IMR-90 (cell line): ENCODE data around the gene LRRC10B. TPM values are rescaled to one million over a fixed set of nuclear protein-coding genes. Genes with fewer than 3 reads are reported as not detected.

ENCODE experiments used
- microRNA-seq, 2 experiments: library from miRNA; stranded (forward) in 1 of 2; unstranded in 1 of 2; fragments of 10-50 nt in 1 of 2; fragments of <30 nt in 1 of 2; gene quantifications in 1 of 2; microRNA quantifications in 1 of 2; one replicate each; pipeline versions ENCODE3 to v1.1.0; 2013 to 2020; ENCODE audit not compliant: insufficient read depth in 1 of 2, insufficient read length in 1 of 2, unreplicated experiment in 1 of 2
- polyA plus RNA-seq, 3 experiments: library from polyadenylated mRNA; depleted of rRNA; stranded (reverse); fragments of >200 nt; gene quantifications; 2 replicates each; pipeline ENCODE4 v1.2.3, GENCODE V29; 2012; ENCODE audit warnings: low replicate concordance in 1 of 3
- small RNA-seq, 5 experiments: library from RNA; depleted of rRNA; stranded (forward); fragments of <200 nt; gene quantifications; one replicate each; pipeline ENCODE3, GENCODE V24; 2012
- total RNA-seq: library from RNA; depleted of rRNA; stranded (reverse); fragments of >200 nt; gene quantifications from 2 replicates; pipeline ENCODE4 v1.2.3, GENCODE V29; 2012; rRNA removed

Gene LRRC10B
- total and polyA plus RNA-seq, 2 of the 4 experiments (the other 2 are of a cell fraction) = not detected

Small RNAs within 50 kb of the gene (microRNA-seq; reads per million reads assigned to microRNA genes)
- gene MIR4488 = 0 reads per million in 2 experiments

Small RNAs within 50 kb of the gene (small RNA-seq; reads per million reads assigned to genes)
- 0 to 4.8 (median 0) reads per million in 5 experiments for gene MIR4488

Other genes with a start within 250 kb of the LRRC10B start
- under 0.01 and 0.28 TPM in 2 replicates for gene VWCE, start 213.4 kb upstream of the LRRC10B start, total RNA-seq
- 1.1 and 1.7 TPM in 2 replicates for gene VWCE, start 213.4 kb upstream of the LRRC10B start, polyA plus RNA-seq (2012; rRNA removed)
- 372 and 412 TPM in 2 replicates for gene DDB1, start 175.6 kb upstream of the LRRC10B start, total RNA-seq
- 208 and 221 TPM in 2 replicates for gene DDB1, start 175.6 kb upstream of the LRRC10B start, polyA plus RNA-seq (2012; rRNA removed)
- 8.9 and 10.4 TPM in 2 replicates for gene TKFC, start 175.5 kb upstream of the LRRC10B start, total RNA-seq
- gene TKFC, start 175.5 kb upstream of the LRRC10B start, polyA plus RNA-seq (2012; rRNA removed) = 30.8 and 33.3 TPM in 2 replicates
- gene CYB561A3, start 146.9 kb upstream of the LRRC10B start, total RNA-seq = 13.6 and 15.3 TPM in 2 replicates
- gene CYB561A3, start 146.9 kb upstream of the LRRC10B start, polyA plus RNA-seq (2012; rRNA removed) = 36.5 and 39.2 TPM in 2 replicates
- 16.7 and 16.8 TPM in 2 replicates for gene TMEM138, start 146.4 kb upstream of the LRRC10B start, total RNA-seq
- 53.2 and 55.9 TPM in 2 replicates for gene TMEM138, start 146.4 kb upstream of the LRRC10B start, polyA plus RNA-seq (2012; rRNA removed)
- gene TMEM216, start 116.2 kb upstream of the LRRC10B start, total RNA-seq = 10.0 TPM in 2 replicates
- gene TMEM216, start 116.2 kb upstream of the LRRC10B start, polyA plus RNA-seq (2012; rRNA removed) = 16.5 and 17.2 TPM in 2 replicates
- gene CPSF7, start 78.8 kb upstream of the LRRC10B start, total RNA-seq = 9.5 and 10.3 TPM in 2 replicates
- 55.2 and 68.8 TPM in 2 replicates for gene CPSF7, start 78.8 kb upstream of the LRRC10B start, polyA plus RNA-seq (2012; rRNA removed)
- gene SDHAF2, start 78.6 kb upstream of the LRRC10B start, total RNA-seq = 34.7 and 50.4 TPM in 2 replicates
- 91.1 and 91.5 TPM in 2 replicates for gene SDHAF2, start 78.6 kb upstream of the LRRC10B start, polyA plus RNA-seq (2012; rRNA removed)
- gene SYT7, start 72.3 kb downstream of the LRRC10B start, total RNA-seq = under 0.01 TPM in 1 of 2 replicates, not detected in the other
- gene SYT7, start 72.3 kb downstream of the LRRC10B start, polyA plus RNA-seq (2012; rRNA removed) = 0.19 and 0.26 TPM in 2 replicates
- 0.83 and 0.90 TPM in 2 replicates for gene DAGLA, start 171.6 kb downstream of the LRRC10B start, total RNA-seq
- gene DAGLA, start 171.6 kb downstream of the LRRC10B start, polyA plus RNA-seq (2012; rRNA removed) = 3.8 and 4.6 TPM in 2 replicates
- 1.6 and 1.7 TPM in 2 replicates for gene MYRF, start 243.9 kb downstream of the LRRC10B start, total RNA-seq
- gene MYRF, start 243.9 kb downstream of the LRRC10B start, polyA plus RNA-seq (2012; rRNA removed) = 10.6 and 10.7 TPM in 2 replicates